Right renal pelvis (tissue), 4 donors: ENCODE data around the gene COX8C. TPM values are rescaled to one million over a fixed set of nuclear protein-coding genes. Genes with fewer than 3 reads are reported as not detected.
A peak's percentile ranks its signal among the peaks of the same experiment; 100 is the strongest.

Experiments
- DNase-seq, 4 donors: peaks; one replicate each; pipeline ENCODE4 v3.0.0-alpha.2; 2013; ENCODE audit warnings: low read depth in 4 of 4, low spot score in 3 of 4, missing footprints in 1 of 4
- polyA plus RNA-seq, 4 donors: library from polyadenylated mRNA; unstranded; fragments of 120-200 nt; gene quantifications; one replicate each; pipeline ENCODE4 v1.2.1, GENCODE V29; 2013; ENCODE audit not compliant: insufficient read length in 4 of 4

The COX8C gene, protein sequence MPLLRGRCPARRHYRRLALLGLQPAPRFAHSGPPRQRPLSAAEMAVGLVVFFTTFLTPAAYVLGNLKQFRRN
- under 1 TPM in 3 of 4 donors, not detected in 1; 0.45 to 0.66 (median 0.47) TPM for polyA plus RNA-seq

DNA sequence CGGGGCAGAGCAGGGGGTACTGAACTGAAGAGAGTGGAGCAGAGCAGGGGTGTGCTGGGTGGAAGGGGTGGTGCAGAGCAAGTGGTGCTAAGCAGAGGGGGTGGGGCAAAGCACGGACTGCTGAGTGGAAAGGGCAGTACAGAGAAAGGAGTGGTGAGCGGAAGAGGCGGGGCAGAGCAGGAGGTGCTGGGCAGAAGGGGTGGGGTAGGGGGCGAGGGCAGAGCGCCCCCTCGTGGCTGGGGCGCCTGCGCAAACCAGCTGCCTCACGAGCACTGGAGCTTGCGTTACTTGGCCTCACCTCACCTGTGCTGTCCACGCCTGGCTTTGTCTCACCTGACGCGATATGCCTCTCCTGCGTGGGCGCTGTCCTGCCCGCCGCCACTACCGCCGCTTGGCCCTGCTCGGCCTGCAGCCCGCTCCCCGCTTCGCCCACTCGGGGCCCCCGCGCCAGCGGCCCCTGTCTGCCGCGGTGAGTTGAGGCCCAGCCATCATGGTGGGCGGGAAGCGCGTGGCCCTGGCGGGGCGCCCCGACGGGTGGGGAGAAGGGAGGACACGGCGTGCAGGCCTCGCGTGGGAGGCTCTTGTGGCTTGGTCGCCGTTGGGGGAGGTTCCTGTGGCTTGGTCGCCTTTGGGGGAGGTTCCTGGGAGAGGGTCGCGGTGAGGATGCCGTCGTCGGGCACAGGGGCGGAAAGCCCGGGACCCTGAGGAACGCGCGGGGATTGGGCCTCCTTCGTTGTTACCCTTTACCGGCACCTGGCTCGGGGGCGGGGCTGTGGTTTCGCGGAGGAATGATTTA lies at the start of gene COX8C:
Gene COX8C (plus strand): TSS at position 257 of the 796 bp plus-strand sequence. CDS start 87 bp downstream, at position 344.
- no peak for DNase-seq

GRCh38 chr14:93299416-93299815 lies 47.6 kb upstream of the COX8C start:
- DNase-seq: no peak

DNA sequence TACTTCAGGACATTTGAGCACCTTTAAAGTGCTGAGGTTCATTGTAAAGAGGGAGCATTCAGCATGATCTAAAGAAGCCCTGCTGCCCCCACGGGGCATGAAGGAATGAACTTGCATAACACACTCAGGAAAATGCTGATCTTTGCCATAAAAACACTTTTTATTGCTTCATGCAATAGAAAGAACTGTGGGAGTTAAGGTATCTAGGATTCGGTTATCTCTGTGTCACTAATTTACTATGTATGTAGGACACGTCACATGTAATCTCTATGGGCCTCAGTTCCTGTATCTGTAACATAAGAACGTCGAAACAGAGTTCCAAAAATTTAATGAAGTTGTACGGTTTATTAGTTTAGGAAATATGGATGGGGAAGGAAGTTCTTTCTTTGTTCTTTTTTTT lies 47.1 kb upstream of the COX8C start:
- no peak for DNase-seq

DNA sequence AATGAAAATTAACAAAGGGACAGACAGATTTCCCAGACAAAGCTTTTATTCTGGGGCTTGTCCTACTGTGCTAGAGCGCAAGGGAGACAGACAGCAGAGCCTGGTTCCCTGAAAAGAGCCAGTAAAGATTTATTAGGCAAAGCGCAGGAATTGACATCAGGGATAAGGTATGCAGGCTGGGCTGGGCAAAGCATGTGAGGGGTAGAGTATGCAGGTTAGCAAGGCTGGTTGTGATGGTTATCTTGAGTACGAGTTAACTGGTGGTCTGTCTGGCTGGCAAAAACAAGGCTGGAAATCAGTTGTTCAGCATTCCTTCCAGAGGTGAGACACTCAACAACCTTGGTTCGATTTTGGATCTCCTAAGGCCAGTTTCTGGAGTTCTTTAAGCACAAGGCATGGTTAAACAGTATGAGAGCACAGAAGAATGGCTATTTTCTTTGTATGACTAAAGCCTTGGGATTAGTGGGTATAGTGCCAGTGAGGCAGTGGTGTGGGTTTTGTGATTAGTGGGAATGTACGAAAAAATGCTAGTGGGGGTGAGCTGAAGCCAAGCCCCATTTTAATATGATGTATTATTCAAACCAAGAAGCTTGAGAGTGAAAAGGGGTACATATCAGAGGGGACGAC lies 45.0 kb upstream of the COX8C start:
- DNase-seq: peak in 2 of 4 donors; percentile 14 to 36

GRCh38 chr14:93302688-93303581 lies 44.0 kb upstream of the COX8C start:
- no peak for DNase-seq

DNA sequence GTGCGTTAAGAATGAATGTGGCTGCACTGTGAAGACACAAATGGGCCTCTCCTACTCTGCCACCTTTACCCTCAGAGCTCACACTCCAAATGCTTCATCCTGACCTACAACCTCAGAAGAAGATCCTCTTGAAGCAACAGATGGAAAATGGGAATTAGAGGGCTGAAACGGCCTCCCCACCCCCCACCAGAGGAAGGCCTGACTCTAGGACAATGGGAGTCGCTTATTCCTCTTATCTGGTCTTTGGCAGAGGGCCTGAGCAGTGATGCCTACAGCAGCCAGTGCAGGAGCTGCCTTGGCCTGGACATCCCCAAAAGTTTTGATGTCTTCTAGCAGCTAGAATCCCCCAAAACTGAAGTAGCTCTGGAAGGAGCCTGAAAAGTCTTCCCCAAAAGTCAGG lies 43.3 kb upstream of the COX8C start:
- DNase-seq: no peak

DNA sequence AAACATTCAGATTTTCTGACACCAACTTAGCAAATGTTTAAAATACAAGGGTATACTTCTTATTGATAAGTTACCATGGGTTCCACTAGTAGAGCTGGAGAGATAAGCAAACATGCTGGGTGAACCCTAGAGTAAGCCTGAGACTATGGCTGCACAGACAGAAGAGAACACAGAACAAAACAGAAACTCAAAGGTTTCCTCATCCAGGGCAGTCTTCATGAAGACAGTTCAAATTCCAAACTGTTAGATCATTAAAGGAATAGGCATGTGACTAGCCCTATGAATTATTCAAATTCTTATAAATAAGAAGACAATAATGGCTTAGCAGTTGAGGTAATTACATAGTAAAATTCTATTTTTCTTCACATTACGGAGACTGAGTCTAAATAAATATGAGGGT lies 42.2 kb upstream of the COX8C start:
- DNase-seq: no peak

GRCh38 chr14:93305725-93306418 lies 41.1 kb upstream of the COX8C start:
- DNase-seq: no peak

GRCh38 chr14:93306812-93307211 lies 40.2 kb upstream of the COX8C start:
- no peak for DNase-seq

- DNase-seq: no peak
Observed at GRCh38 chr14:93308686-93309345, 38.2 kb upstream of the COX8C start.

- no peak for DNase-seq
Observed at GRCh38 chr14:93309427-93309966, 37.5 kb upstream of the COX8C start.

- no peak for DNase-seq
Observed at GRCh38 chr14:93311082-93311481, 35.9 kb upstream of the COX8C start.

DNA sequence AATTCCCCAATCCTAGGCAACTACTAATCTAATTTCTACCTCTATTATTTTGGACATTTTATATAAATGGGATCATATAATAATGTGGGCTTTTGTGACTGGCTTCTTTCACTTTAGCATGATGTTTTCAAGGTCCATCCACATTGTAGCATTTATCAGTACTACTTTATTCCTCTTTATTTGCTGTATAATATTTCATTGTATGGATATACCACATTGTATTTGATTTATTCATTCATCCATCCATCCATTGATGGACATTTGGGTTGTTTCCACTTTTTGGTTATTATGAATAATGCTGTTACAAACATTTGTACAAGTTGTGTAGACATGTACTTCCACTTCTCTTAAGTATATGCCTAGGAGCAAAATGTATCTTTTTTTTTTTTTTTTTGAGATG lies 31.4 kb upstream of the COX8C start:
- no peak for DNase-seq

DNA sequence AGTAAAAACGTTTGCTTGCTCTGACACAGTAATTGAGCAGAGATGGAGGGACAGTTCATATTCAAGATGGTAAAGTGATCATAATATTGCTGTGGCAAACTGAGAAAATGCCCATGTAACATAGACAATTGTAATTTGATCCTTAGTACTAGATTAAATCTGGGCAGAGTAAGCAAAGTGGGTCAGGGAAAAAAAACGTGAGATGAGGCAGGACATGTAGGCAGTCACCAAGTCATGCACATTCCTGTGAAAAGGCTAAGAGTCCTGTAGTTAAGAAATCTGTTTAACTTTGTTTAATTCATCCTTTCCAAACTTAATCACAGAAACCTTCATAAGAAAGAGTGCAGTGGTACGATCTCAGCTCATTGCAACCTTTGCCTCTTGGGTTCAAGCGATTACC lies 30.3 kb upstream of the COX8C start:
- DNase-seq: no peak

DNA sequence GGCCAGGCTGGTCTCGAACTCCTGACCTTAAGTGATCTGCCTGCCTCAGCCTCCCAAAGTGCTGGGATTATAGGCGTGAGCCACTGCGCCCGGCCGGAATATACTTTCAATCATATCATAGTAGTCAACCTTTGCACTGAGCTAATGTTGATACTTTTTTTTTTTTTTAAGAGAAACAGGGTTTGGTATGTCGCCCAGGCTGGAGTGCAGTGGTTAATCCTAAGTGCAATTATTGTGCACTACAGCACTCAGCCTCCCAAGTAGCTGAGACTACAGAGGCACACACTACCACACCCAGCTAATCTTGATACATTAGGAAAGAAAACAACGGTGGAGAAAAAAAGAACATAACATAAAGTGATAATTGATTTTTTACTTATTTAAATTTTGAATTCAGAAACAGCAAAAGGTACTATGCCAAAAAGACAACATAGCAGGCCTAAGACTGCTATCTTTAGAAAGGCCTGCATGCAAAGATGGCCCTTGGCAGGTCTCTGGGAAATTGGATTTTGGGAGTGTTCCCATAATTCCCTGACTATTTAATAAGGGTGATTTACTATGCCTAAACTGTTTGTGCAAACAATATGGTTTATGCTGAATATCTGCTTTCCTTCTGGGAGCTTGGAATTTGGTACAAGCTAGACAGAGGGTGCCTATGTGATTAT lies 29.6 kb upstream of the COX8C start:
- no peak for DNase-seq

- DNase-seq: no peak
Observed at GRCh38 chr14:93317875-93318807, 28.8 kb upstream of the COX8C start.

- DNase-seq: no peak
Observed at GRCh38 chr14:93318927-93319326, 28.1 kb upstream of the COX8C start.

DNA sequence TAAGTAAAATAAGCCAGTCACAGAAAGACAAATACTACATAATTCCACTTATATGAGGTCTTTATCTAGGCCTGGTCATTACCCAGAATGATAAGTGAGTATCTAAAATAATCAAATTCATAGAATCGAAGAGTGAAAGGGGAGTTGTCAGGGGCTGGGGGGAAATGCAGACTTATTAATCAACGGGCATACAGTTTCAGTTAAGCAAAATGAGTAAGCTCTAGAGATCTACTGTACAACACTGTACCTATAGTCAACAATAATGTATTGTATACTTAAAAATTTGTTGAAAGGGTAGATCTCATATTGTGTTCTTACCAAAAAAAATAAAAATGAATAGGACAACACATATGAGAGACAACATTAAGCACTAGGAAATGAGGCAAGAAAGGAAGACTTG lies 27.5 kb upstream of the COX8C start:
- DNase-seq: no peak
